IMR-90 (cell line): ENCODE results near the gene SLC19A1. TPM values are rescaled to one million over a fixed set of nuclear protein-coding genes. Genes with fewer than 3 reads are reported as not detected.

Experiments used
- ATAC-seq: fragments of 200-7000 bp; cut with Tn5 transposase; 2 replicates; pipeline ENCODE4 v1.9.1; 2020; ENCODE audit warnings: low read depth, mild to moderate bottlenecking, moderate library complexity
- BruUV-seq: library from RNA; stranded (reverse); fragments of 400-500 nt; replicated peaks from 2 replicates; lab custom pipeline; 2021; lab: Mats Ljungman, UMichigan
- CTCF ChIA-PET: fragments of 300-600 bp; formaldehyde crosslinking; extraction: SDS; loops from one replicate; lab custom pipeline; 2021; ENCODE audit warnings: antibody characterized with exemption; lab: Yijun Ruan, JAX
- POLR2A ChIA-PET: fragments of 300-600 bp; sonication (Branson Sonifier 250); formaldehyde crosslinking; loops from one replicate; lab custom pipeline; 2022; ENCODE audit warnings: antibody characterized with exemption; ENCODE audit not compliant: unreplicated experiment; lab: Charles Lee
- DNase-seq: peaks from one replicate; pipeline ENCODE4 v3.0.0; 2013
- H2AFZ ChIP-seq: replicated peaks from 2 replicates; pipeline ENCODE3; 2013; ENCODE audit warnings: low read length, mild to moderate bottlenecking; ENCODE audit not compliant: poor library complexity
- H2AK5ac ChIP-seq: 2 replicates; pipeline ENCODE4 v1.6.1; 2013; ENCODE audit warnings: low read depth, low read length, inconsistent platforms
- H2AK9ac ChIP-seq: replicated peaks from 2 replicates; pipeline ENCODE3; 2013; ENCODE audit warnings: mild to moderate bottlenecking, low read depth, low read length, moderate library complexity; ENCODE audit not compliant: poor library complexity
- H2BK120ac ChIP-seq: 2 replicates; pipeline ENCODE4 v1.6.1; 2013; ENCODE audit warnings: low read depth, low read length, inconsistent platforms
- H2BK15ac ChIP-seq: 3 replicates; pipeline ENCODE4 v1.6.1; 2013; ENCODE audit warnings: low read depth, low read length, inconsistent platforms
- H2BK20ac ChIP-seq: 2 replicates; pipeline ENCODE4 v1.6.1; 2013; ENCODE audit warnings: low read depth, mild to moderate bottlenecking, inconsistent platforms, low read length, moderate library complexity
- H2BK5ac ChIP-seq: 2 replicates; pipeline ENCODE4 v1.6.1; 2013; ENCODE audit warnings: mild to moderate bottlenecking, low read depth, low read length, inconsistent platforms; ENCODE audit not compliant: poor library complexity, severe bottlenecking
- H3K14ac ChIP-seq: replicated peaks from 2 replicates; pipeline ENCODE4 v1.6.1; 2013; ENCODE audit warnings: low read depth, low read length, inconsistent platforms
- H3K18ac ChIP-seq: 2 replicates; pipeline ENCODE4 v1.6.1; 2013; ENCODE audit warnings: low read depth, low read length, control low read depth
- H3K23ac ChIP-seq: 2 replicates; pipeline ENCODE4 v1.6.1; 2013; ENCODE audit warnings: low read depth, low read length, inconsistent platforms
- H3K27ac ChIP-seq: 2 replicates; pipeline ENCODE4 v1.5.1; 2013; ENCODE audit warnings: mild to moderate bottlenecking, control low read depth, low read length; ENCODE audit not compliant: insufficient read depth
- H3K27me3 ChIP-seq: 2 replicates; pipeline ENCODE4 v1.6.1; 2013; ENCODE audit warnings: low read length; ENCODE audit not compliant: control insufficient read depth, insufficient read depth
- H3K36me3 ChIP-seq: 2 replicates; pipeline ENCODE4 v1.6.1; 2013; ENCODE audit warnings: low read length, mixed read lengths; ENCODE audit not compliant: control insufficient read depth, insufficient read depth
- H3K4ac ChIP-seq: 2 replicates; pipeline ENCODE4 v1.6.1; 2013; ENCODE audit warnings: low read depth, low read length, inconsistent platforms
- H3K4me1 ChIP-seq: 2 replicates; pipeline ENCODE4 v1.6.1; 2013; ENCODE audit warnings: low read length, mixed read lengths; ENCODE audit not compliant: control insufficient read depth, insufficient read depth
- H3K4me2 ChIP-seq: 2 replicates; pipeline ENCODE4 v1.6.1; 2013; ENCODE audit warnings: low read depth, mild to moderate bottlenecking, control low read depth, low read length, moderate library complexity
- H3K4me3 ChIP-seq: 2 replicates; pipeline ENCODE4 v1.5.1; 2013; ENCODE audit warnings: low read depth, mild to moderate bottlenecking, control low read depth, low read length, moderate library complexity; ENCODE audit not compliant: insufficient read depth
- H3K56ac ChIP-seq: 2 replicates; pipeline ENCODE4 v1.6.1; 2013; ENCODE audit warnings: low read length, inconsistent platforms; ENCODE audit not compliant: insufficient read depth; ENCODE audit errors: extremely low read depth
- H3K79me1 ChIP-seq, 2 experiments: 2 replicates each; pipeline ENCODE4 v1.6.1; 2013; ENCODE audit warnings: low read length in 2 of 2, inconsistent platforms in 1 of 2, low read depth in 1 of 2
- H3K9ac ChIP-seq: 2 replicates; pipeline ENCODE4 v1.6.1; 2013; ENCODE audit warnings: low read depth, low read length, control low read depth
- H3K9me1 ChIP-seq: 2 replicates; pipeline ENCODE4 v1.6.1; 2013; ENCODE audit warnings: low read length, inconsistent platforms; ENCODE audit not compliant: insufficient read depth
- H3K9me3 ChIP-seq: 2 replicates; pipeline ENCODE4 v1.6.1; 2013; ENCODE audit warnings: low read length; ENCODE audit not compliant: control insufficient read depth, insufficient read depth
- H4K20me1 ChIP-seq: 2 replicates; pipeline ENCODE4 v1.6.1; 2013; ENCODE audit warnings: low read length, inconsistent platforms; ENCODE audit not compliant: insufficient read depth
- H4K5ac ChIP-seq: 2 replicates; pipeline ENCODE4 v1.6.1; 2013; ENCODE audit warnings: mild to moderate bottlenecking, low read depth, low read length, control low read depth
- H4K8ac ChIP-seq, 2 experiments: 2 replicates each; pipeline ENCODE4 v1.6.1; 2013; ENCODE audit warnings: low read depth in 2 of 2, low read length in 2 of 2, control low read depth in 1 of 2, inconsistent platforms in 1 of 2
- H4K91ac ChIP-seq: 2 replicates; pipeline ENCODE4 v1.6.1; 2013; ENCODE audit warnings: low read depth, low read length, inconsistent platforms; ENCODE audit not compliant: insufficient read depth
- BHLHE40 ChIP-seq: fragments of 150-350 bp; IDR thresholded peaks from 2 replicates; pipeline ENCODE4 v1.6.1; 2016; ENCODE audit warnings: mild to moderate bottlenecking, low read depth, low read length
- CEBPB ChIP-seq: IDR thresholded peaks from 2 replicates; pipeline ENCODE4 v1.6.1; 2012; ENCODE audit warnings: low read depth, low read length, improper control_type of control experiment
- CHD1 ChIP-seq: IDR thresholded peaks from 2 replicates; pipeline ENCODE4 v1.6.1; 2012; ENCODE audit warnings: low read depth, low read length, improper control_type of control experiment
- CTCF ChIP-seq: conservative IDR thresholded peaks from 2 replicates; pipeline ENCODE4 v1.5.1; 2012; ENCODE audit warnings: mild to moderate bottlenecking, low read depth, low read length, improper control_type of control experiment
- ELK1 ChIP-seq: fragments of 150-350 bp; IDR thresholded peaks from 2 replicates; pipeline ENCODE4 v1.6.1; 2016; ENCODE audit warnings: low read depth, mild to moderate bottlenecking, low read length, moderate library complexity, borderline replicate concordance
- FOS ChIP-seq: fragments of 150-350 bp; IDR thresholded peaks from 2 replicates; pipeline ENCODE4 v1.6.1; 2016; ENCODE audit warnings: low read depth, low read length
- MAFK ChIP-seq: IDR thresholded peaks from 2 replicates; pipeline ENCODE4 v1.6.1; 2012; ENCODE audit warnings: low read depth, low read length, improper control_type of control experiment
- MXI1 ChIP-seq: IDR thresholded peaks from 2 replicates; pipeline ENCODE4 v1.6.1; 2012; ENCODE audit warnings: low read depth, mild to moderate bottlenecking, low read length, moderate library complexity, borderline replicate concordance
- NFE2L2 ChIP-seq: fragments of 150-350 bp; IDR thresholded peaks from 2 replicates; pipeline ENCODE4 v1.6.1; 2016; ENCODE audit warnings: low read depth, mild to moderate bottlenecking, low read length
- POLR2A ChIP-seq: IDR thresholded peaks from 2 replicates; pipeline ENCODE4 v1.6.1; 2012; ENCODE audit warnings: mild to moderate bottlenecking, low read depth, low read length
- RAD21 ChIP-seq: IDR thresholded peaks from 2 replicates; pipeline ENCODE4 v1.6.1; 2012; ENCODE audit warnings: low read length, improper control_type of control experiment
- RCOR1 ChIP-seq: IDR thresholded peaks from 2 replicates; pipeline ENCODE4 v1.6.1; 2012; ENCODE audit warnings: mild to moderate bottlenecking, low read length, improper control_type of control experiment; ENCODE audit not compliant: insufficient replicate concordance
- RFX5 ChIP-seq: IDR thresholded peaks from 2 replicates; pipeline ENCODE4 v1.8.0; 2012; ENCODE audit warnings: low read depth, mild to moderate bottlenecking, low read length, moderate library complexity
- SMC3 ChIP-seq: fragments of 150-350 bp; IDR thresholded peaks from 2 replicates; pipeline ENCODE4 v1.6.1; 2016; ENCODE audit warnings: low read depth, mild to moderate bottlenecking, antibody characterized with exemption, low read length, moderate library complexity
- USF2 ChIP-seq: fragments of 150-350 bp; IDR thresholded peaks from 2 replicates; pipeline ENCODE4 v1.6.1; 2017; ENCODE audit warnings: mild to moderate bottlenecking, antibody characterized with exemption, low read length, low read depth
- WGBS, 2 experiments: methylation state at CpG; one replicate each; pipeline versions ENCODE4 v1.1.5 to v1.1.7; 2013; ENCODE audit warnings: missing lambda C conversion rate in 2 of 2; ENCODE audit not compliant: insufficient read length in 1 of 2; ENCODE audit errors: extremely low coverage in 2 of 2; 5-methylcytosine and 5-hydroxymethylcytosine counted together
- dilution Hi-C: fragments of 300-500 bp; cut with HindIII; formaldehyde crosslinking; loops from one replicate; pipeline ENCODE4 v1.14.3; 2018; ENCODE audit warnings: low sequenced_read_pairs; ENCODE audit not compliant: unreplicated experiment
- in situ Hi-C: fragments of 300-500 bp; cut with MboI; formaldehyde crosslinking; loops from 3 replicates; pipeline ENCODE4 v1.14.3; 2019; ENCODE audit warnings: low sequenced_read_pairs, inconsistent platforms, mixed read lengths
- intact Hi-C: fragments of 100-400 bp; cut with micrococcal nuclease; formaldehyde crosslinking; loops from 2 replicates; pipeline ENCODE4 v1.10.0; 2022
- polyA plus RNA-seq, 3 experiments: library from polyadenylated mRNA; depleted of rRNA; stranded (reverse); fragments of >200 nt; gene quantifications; 2 replicates each; pipeline ENCODE4 v1.2.3, GENCODE V29; 2012; ENCODE audit warnings: low replicate concordance in 1 of 3
- total RNA-seq: library from RNA; depleted of rRNA; stranded (reverse); fragments of >200 nt; gene quantifications from 2 replicates; pipeline ENCODE4 v1.2.3, GENCODE V29; 2012

The SLC19A1 gene
- total and polyA plus RNA-seq, 2 of the 4 experiments (the other 2 are of a cell fraction) = 2.2 to 16.2 TPM

GRCh38 chr21:45488931-45489721 lies 53.1 kb downstream of the SLC19A1 start:
- intact Hi-C loops = no loop called here
- TF ChIP-seq FOS = no peak
- TF ChIP-seq CEBPB = no peak
- no peak for TF ChIP-seq RCOR1
- no peak for TF ChIP-seq NFE2L2
- TF ChIP-seq ELK1 = no peak
- no peak for TF ChIP-seq BHLHE40
- TF ChIP-seq USF2 = no peak
- no peak for TF ChIP-seq POLR2A
- TF ChIP-seq RAD21 = no peak
- no peak for TF ChIP-seq MAFK
- no peak for TF ChIP-seq MXI1
- no peak for TF ChIP-seq CTCF
- TF ChIP-seq CHD1 = no peak
- TF ChIP-seq SMC3 = no peak
- no peak for TF ChIP-seq RFX5

More at GRCh38 chr21:45488931-45489721, 53.1 kb downstream of the SLC19A1 start:
- Histone ChIP-seq H3K4ac (no peak overlapping the region), H3K14ac (no peak overlapping the region), H2BK15ac (no peak overlapping the region), H3K4me1 (no peaks in the 10 kb centered on the region), H4K8ac (no peak overlapping the region), H3K23ac (no peak overlapping the region), H3K56ac (no peak overlapping the region), H3K36me3 (peaks cover 54% of the 10 kb centered on the region), H3K18ac (no peak overlapping the region), H3K4me3 (no peak overlapping the region), H2AFZ (no peak overlapping the region), H4K5ac (no peak overlapping the region), H3K4me2 (no peak overlapping the region), H2AK5ac (no peak overlapping the region), H2BK120ac (no peak overlapping the region), H2BK5ac (no peak overlapping the region), H2AK9ac (no peak overlapping the region), H2BK20ac (no peak overlapping the region), H3K9me3 (no peaks in the 10 kb centered on the region), H4K91ac (no peak overlapping the region), H3K79me1 (peaks cover 0 to 4% of the 10 kb centered on the region in 2 experiments; a peak in 1 of 4 replicates), H3K27me3 (no peaks in the 10 kb centered on the region), H3K27ac (no peak overlapping the region), H3K9me1 (peaks cover 4% of the 10 kb centered on the region; the same call in 1 of the 2 replicates), H4K20me1 (no peaks in the 10 kb centered on the region; the same call in 1 of the 2 replicates), H3K9ac (no peak overlapping the region)
- BruUV-seq = no TSS peak
- ATAC-seq (no peak), DNase-seq (no peak)
- dilution Hi-C loops = no loop called here
- ChIA-PET POLR2A (no interaction called here), CTCF (no interaction called here)
- WGBS, 2 experiments = 89% methylated on average over 19 of the region's 36 CpGs; no CpG with 5 or more reads in 1 of the 2 experiments
- in situ Hi-C loops = no loop called here
